Measurements from ENCODE around the gene MAGI1. TPM values are rescaled to one million over a fixed set of nuclear protein-coding genes. Genes with fewer than 3 reads are reported as not detected.

Gene MAGI1
- total RNA-seq, 1 donor, result 13.0 TPM

DNA sequence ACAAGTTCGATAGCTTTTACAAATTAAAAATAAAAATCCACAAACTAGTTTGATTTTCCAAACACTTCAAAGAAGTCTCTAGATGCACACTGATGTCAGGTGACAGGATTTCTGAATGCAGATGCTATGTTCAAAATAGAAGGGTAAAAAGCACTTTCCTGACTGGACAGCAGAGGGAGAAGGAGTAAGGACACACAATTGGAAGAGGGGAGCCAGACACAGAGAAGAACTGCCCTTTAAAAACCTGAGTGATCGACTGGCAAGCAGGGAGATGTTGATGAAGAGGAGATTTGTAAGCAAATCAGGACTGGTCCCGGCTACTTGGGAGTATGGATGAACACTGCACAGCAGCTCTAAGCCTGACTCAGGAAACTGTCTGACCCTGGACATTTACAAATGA lies 612.8 kb downstream of the MAGI1 start:
- H3K4me3 ChIP-seq (ENCODE audit: low read depth, low read length), result no peak overlapping the region
- peak; percentile 18 for DNase-seq (ENCODE audit: low read depth)
- TF ChIP-seq, protein P1, sequence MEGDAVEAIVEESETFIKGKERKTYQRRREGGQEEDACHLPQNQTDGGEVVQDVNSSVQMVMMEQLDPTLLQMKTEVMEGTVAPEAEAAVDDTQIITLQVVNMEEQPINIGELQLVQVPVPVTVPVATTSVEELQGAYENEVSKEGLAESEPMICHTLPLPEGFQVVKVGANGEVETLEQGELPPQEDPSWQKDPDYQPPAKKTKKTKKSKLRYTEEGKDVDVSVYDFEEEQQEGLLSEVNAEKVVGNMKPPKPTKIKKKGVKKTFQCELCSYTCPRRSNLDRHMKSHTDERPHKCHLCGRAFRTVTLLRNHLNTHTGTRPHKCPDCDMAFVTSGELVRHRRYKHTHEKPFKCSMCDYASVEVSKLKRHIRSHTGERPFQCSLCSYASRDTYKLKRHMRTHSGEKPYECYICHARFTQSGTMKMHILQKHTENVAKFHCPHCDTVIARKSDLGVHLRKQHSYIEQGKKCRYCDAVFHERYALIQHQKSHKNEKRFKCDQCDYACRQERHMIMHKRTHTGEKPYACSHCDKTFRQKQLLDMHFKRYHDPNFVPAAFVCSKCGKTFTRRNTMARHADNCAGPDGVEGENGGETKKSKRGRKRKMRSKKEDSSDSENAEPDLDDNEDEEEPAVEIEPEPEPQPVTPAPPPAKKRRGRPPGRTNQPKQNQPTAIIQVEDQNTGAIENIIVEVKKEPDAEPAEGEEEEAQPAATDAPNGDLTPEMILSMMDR (IDR thresholded peaks at IDR 0.05; ENCODE audit: insufficient read depth, low read length), result peak; percentile 49

DNA sequence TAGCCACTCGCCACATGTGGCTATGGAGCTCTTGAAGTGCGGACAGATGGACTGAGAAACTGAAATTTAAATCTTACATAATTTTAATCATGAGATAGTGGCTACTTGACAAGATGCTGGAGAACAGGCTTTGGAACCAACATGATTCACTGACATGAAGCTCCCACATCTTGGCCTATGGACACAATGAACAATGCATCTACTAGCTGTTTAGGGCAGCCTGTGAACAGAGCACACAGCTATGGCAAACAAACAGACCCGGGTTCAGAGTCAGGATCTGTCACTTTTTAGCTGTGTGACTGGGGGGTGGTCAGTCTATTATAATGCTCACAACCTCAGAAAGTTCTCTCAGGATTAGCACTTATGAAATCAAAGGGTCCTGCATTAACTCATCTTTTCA lies 616.6 kb downstream of the MAGI1 start:
- no peak for DNase-seq (ENCODE audit: low read depth)
- TF ChIP-seq, protein P1 (IDR thresholded peaks at IDR 0.05; ENCODE audit: insufficient read depth, low read length), result no peak
- H3K4me3 ChIP-seq (ENCODE audit: low read depth, low read length), result no peak overlapping the region

DNA sequence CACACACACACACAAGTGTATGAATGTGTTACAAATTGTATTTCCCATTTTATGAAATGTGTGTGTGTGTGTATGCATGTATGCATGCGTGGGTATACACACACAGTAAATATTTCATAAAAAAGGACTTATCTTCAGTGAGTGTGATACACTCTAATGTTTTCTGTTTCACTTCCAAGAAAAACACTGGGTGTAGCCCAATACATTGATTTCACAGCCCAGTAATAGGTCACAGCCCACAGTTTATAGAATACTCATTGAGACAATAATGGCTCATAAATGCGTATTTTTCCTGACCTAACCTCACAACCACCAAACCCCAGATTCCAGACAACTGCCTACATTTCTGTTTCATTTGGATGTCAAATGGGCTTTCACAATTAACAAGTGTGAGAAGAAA lies 619.5 kb downstream of the MAGI1 start:
- TF ChIP-seq, protein P1 (IDR thresholded peaks at IDR 0.05; ENCODE audit: insufficient read depth, low read length), result no peak
- no peak overlapping the region for H3K4me3 ChIP-seq (ENCODE audit: low read depth, low read length)
- DNase-seq (ENCODE audit: low read depth), result peak; percentile 11

DNA sequence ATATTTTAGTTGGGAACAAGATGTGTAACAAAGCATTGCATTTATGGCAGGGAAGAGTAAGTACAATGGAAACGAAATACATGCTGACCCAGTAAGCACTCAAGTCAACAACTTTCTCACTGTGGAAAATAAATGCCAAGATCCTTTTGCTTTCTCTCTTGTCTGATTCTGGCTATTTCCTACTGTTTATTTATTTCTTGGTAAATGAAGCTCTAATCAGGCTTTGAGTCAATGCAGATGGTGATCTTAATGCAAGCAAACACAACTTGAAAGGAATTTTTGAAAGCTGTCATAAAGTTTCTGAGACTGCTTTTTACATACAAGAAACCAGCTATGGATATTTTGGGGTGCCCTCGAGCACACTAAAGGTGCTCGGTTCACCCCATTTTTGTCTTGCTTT lies 624.8 kb downstream of the MAGI1 start:
- TF ChIP-seq, protein P1 (IDR thresholded peaks at IDR 0.05; ENCODE audit: insufficient read depth, low read length), result no peak
- no peak for DNase-seq (ENCODE audit: low read depth)
- H3K4me3 ChIP-seq (ENCODE audit: low read depth, low read length), result no peak overlapping the region

DNA sequence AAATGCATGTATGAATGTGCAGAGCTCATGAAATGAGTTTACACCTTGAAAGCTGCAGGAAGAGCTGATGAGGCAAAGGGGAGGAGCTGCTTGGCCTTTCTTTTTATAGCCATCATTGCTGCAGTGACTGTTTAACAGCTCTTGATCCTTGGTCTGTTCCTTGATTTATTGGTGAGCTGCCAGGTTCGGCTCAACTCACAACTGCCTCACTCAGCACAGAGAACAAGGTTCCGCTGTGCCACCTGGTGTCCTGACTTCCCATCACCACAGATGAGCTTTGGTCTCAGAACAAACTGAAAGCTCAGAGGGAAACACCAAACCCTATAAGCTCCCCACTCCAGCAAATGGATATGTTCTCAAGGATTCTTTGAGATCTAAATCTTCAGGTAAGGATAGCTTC lies 626.1 kb downstream of the MAGI1 start:
- TF ChIP-seq, protein P1 (IDR thresholded peaks at IDR 0.05; ENCODE audit: insufficient read depth, low read length), result no peak
- DNase-seq (ENCODE audit: low read depth), result no peak
- no peak overlapping the region for H3K4me3 ChIP-seq (ENCODE audit: low read depth, low read length)

DNA sequence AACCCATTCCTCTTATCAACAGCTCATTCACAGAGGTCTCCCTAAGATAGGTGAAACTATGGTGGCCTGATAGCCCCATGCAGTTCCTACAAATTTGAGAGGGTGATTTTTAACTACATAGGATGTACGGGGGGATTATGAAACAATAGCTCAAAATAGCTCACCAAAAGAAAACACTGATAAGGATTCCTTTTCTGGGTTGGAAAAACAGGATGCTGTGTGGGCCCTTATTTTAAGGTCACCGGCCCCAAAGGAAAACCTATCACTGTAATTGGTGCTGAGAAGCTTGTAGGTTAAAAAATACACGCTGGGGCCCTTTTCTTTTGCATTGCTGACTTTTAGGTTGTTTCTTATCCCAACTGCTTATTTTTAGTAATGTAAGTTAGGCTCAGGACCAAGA lies 627.4 kb downstream of the MAGI1 start:
- TF ChIP-seq, protein P1 (IDR thresholded peaks at IDR 0.05; ENCODE audit: insufficient read depth, low read length), result no peak
- H3K4me3 ChIP-seq (ENCODE audit: low read depth, low read length), result no peak overlapping the region
- DNase-seq (ENCODE audit: low read depth), result no peak

DNA sequence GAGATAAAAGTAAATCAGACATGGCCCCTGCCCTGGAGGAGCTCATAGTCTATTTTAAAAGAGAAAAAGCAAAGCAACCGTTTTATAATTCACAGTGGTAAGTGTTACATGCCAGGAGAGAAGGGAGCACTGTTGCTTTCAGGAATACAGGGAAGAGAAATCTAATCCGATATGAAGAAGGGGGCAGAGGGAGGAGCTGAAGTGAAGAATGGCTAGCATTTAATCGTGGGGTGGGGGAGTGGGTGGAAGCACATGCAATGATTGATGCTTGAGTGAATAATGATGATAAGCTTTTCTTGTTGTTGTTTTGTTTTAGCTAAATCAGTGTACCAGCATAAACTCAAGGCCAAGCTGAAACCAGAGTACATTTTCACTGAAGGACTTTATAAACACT lies 629.5 kb downstream of the MAGI1 start:
- H3K4me3 ChIP-seq (ENCODE audit: low read depth, low read length), result no peak overlapping the region
- no peak for DNase-seq (ENCODE audit: low read depth)
- TF ChIP-seq, protein P1 (IDR thresholded peaks at IDR 0.05; ENCODE audit: insufficient read depth, low read length), result no peak
